ENCODE results near the gene ZMYM3.

ZMYM3 gene

DNA sequence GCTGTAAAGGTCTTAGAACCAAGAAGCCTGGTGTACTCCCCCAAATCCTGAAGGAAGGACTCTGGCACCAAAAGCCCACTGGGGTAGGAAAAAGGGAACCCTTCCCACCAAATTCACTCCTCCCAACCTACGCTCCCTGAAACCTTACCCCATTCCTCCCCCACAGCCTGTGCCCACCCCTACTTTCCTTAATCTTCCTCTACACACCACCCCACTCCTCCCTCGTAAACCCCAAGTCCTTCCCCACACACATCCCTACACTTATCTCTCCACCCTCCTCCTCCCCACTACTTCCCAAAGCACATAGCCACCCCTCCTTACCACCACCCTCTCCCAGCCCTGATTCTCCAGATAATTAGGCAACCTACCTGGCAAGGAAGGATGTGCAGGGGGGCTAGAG is 1.7 kb downstream of the ZMYM3 start:
- no peak overlapping the region; the same call in 1 of the 2 replicates for H3K4me3 ChIP-seq (ENCODE audit: low read length)
- H3K4me1 ChIP-seq (ENCODE audit: control insufficient read depth, insufficient read depth, low read length): no peaks in the 10 kb centered on the region
- DNase-seq (ENCODE audit: low read depth, low spot score): no peak
- no peaks in the 10 kb centered on the region for H3K27me3 ChIP-seq (ENCODE audit: control insufficient read depth, insufficient read depth, low read length)
- H3K9me3 ChIP-seq (ENCODE audit: control insufficient read depth, insufficient read depth, low read length): no peaks in the 10 kb centered on the region
- WGBS (ENCODE audit: insufficient coverage, insufficient read length): 100% methylated on average over 1 of the region's 2 CpGs
- no peak overlapping the region for H3K27ac ChIP-seq (ENCODE audit: low read length)
- peaks cover 27% of the 10 kb centered on the region for H3K36me3 ChIP-seq (ENCODE audit: control insufficient read depth, insufficient read depth, low read length)

DNA sequence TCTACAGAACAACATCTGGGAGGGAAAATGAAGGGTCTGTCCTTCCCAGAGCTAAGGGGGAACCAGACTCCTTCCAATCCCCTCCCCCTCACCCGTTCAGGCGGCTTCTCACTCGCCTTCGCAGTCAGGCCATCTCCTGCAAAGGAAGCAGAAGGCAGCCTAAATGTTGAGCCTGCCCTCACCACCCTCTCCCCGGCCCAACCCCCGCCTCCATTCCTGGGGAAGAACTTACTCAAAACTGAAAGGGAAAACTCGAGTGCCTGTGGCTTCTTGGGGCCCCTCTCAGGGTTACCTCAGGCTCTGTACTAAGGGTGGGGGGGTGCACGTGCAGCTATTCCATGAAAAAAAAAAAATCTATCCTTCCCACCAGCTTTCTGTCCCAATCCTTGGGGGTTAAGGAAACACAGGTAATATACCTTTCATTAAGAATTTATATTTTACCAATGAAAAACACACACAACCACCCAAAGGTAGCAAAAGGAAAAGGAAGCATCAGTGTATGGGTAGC is 2.4 kb downstream of the ZMYM3 start:
- H3K27me3 ChIP-seq (ENCODE audit: control insufficient read depth, insufficient read depth, low read length): no peaks in the 10 kb centered on the region
- H3K36me3 ChIP-seq (ENCODE audit: control insufficient read depth, insufficient read depth, low read length): peaks cover 29% of the 10 kb centered on the region
- no peak overlapping the region for H3K4me3 ChIP-seq (ENCODE audit: low read length)
- no peak overlapping the region for H3K27ac ChIP-seq (ENCODE audit: low read length)
- H3K4me1 ChIP-seq (ENCODE audit: control insufficient read depth, insufficient read depth, low read length): no peaks in the 10 kb centered on the region
- no CpG with 5 or more reads among the region's 8 CpGs for WGBS (ENCODE audit: insufficient coverage, insufficient read length)
- no peak for DNase-seq (ENCODE audit: low read depth, low spot score)
- no peaks in the 10 kb centered on the region for H3K9me3 ChIP-seq (ENCODE audit: control insufficient read depth, insufficient read depth, low read length)

DNA sequence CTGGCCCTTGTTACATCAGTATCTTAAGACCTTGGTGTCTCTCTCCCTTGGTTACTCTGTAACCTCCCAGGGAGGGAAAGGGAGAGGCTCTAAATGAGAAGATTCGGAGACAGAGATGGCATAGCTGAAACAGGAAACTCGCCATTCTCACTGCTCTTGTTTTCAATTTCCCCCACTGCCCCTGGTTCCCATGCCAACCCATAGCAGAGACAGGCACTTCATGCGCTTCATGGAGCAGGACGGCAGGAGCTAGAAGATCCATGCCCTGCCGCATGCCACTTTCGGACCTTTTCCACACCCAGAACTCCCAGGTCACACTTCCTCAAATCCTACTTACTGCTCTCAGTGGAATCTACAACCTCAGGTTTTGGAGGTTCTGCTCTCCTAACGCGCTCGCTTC is 3.1 kb downstream of the ZMYM3 start:
- Histone ChIP-seq H3K4me1 (ENCODE audit: control insufficient read depth, insufficient read depth, low read length) (no peaks in the 10 kb centered on the region), H3K27ac (ENCODE audit: low read length) (no peak overlapping the region), H3K4me3 (ENCODE audit: low read length) (no peak overlapping the region), H3K9me3 (ENCODE audit: control insufficient read depth, insufficient read depth, low read length) (no peaks in the 10 kb centered on the region), H3K36me3 (ENCODE audit: control insufficient read depth, insufficient read depth, low read length) (peaks cover 30% of the 10 kb centered on the region), H3K27me3 (ENCODE audit: control insufficient read depth, insufficient read depth, low read length) (no peaks in the 10 kb centered on the region)
- no peak for DNase-seq (ENCODE audit: low read depth, low spot score)
- WGBS (ENCODE audit: insufficient coverage, insufficient read length): no CpG with 5 or more reads among the region's 9 CpGs

DNA sequence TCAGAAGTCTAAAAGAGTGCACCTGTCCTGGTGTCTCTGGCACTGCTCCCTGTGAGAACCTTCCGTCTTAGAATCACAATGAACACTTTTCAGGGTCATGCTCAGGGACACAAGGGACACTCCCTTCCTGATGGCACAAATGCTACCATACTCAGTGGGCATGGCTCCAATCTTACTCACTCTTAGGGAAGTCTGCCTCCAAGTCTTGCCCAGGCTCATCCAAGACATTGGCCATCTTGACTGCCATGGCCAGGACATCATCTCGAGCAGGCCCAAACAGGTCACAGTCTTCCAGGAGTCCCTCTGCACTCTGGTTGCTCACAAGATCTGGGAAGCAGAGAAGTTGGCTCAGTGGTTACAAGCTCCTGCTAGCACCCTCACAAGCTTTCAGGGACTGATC is 8.8 kb downstream of the ZMYM3 start:
- no peaks in the 10 kb centered on the region for H3K9me3 ChIP-seq (ENCODE audit: control insufficient read depth, insufficient read depth, low read length)
- no peaks in the 10 kb centered on the region for H3K4me1 ChIP-seq (ENCODE audit: control insufficient read depth, insufficient read depth, low read length)
- peaks cover 53% of the 10 kb centered on the region for H3K36me3 ChIP-seq (ENCODE audit: control insufficient read depth, insufficient read depth, low read length)
- no peak overlapping the region for H3K27ac ChIP-seq (ENCODE audit: low read length)
- no CpG with 5 or more reads among the region's 2 CpGs for WGBS (ENCODE audit: insufficient coverage, insufficient read length)
- no peaks in the 10 kb centered on the region for H3K27me3 ChIP-seq (ENCODE audit: control insufficient read depth, insufficient read depth, low read length)
- H3K4me3 ChIP-seq (ENCODE audit: low read length): no peak overlapping the region
- no peak for DNase-seq (ENCODE audit: low read depth, low spot score)

DNA sequence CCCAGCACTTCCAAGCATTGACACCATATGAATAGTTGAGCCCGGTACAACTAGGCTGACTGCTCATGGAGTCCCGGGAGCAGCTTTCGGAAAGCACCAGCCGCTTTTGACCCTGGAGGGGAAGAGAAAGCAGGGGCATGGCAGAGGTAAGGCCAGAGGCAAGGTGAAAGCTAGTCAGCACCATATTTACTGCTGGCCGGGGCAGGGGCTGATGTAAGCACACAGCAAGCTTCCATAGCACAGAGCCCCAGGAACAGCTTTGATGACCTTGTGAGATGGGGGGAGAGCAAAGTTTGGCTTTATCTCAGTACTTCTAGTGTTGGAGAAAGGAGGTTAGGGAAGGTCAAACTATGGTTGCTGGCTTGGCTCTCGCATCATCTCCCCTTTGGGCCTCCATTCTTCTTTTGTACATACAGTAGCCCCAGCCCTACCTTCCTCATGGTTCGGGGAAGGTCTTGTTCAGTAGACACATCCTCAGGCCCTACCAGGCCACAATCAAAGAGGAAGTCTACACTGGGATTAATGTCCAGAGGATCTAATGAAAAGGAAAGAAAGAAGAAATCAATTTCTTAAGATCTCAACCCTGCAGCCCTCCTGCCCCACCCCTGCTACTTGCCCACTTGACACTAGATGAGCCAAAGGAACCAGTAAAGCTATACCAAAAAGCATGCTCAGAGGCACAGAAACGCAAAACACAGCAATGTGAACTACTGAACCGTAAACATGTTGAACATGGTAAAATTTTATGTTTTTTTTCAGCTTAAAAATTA is 9.4 kb downstream of the ZMYM3 start:
- Histone ChIP-seq H3K9me3 (ENCODE audit: control insufficient read depth, insufficient read depth, low read length) (no peaks in the 10 kb centered on the region), H3K36me3 (ENCODE audit: control insufficient read depth, insufficient read depth, low read length) (peaks cover 49% of the 10 kb centered on the region), H3K27me3 (ENCODE audit: control insufficient read depth, insufficient read depth, low read length) (no peaks in the 10 kb centered on the region), H3K4me3 (ENCODE audit: low read length) (no peak overlapping the region), H3K27ac (ENCODE audit: low read length) (no peak overlapping the region), H3K4me1 (ENCODE audit: control insufficient read depth, insufficient read depth, low read length) (no peaks in the 10 kb centered on the region)
- DNase-seq (ENCODE audit: low read depth, low spot score): no peak
- no CpG with 5 or more reads among the region's 9 CpGs for WGBS (ENCODE audit: insufficient coverage, insufficient read length)

DNA sequence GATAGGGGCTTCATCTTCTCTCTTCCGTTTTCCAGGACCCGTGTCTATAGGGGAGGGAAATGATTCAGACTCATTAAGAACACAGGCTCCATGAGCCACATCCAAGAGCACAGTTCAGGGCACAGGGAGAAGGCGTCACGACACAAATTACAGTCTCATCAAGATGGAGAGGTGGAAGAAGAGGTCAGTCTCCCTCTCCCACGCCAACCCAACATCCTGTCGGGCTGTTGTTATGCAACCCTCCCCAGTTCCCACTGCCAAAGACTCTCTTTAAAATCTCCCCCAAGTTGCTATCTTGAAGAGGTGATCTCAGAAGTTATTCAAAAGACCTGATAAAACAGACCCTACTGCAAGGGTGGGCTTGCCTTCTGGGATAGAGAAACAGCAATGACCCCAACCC is 12.6 kb downstream of the ZMYM3 start:
- Histone ChIP-seq H3K9me3 (ENCODE audit: control insufficient read depth, insufficient read depth, low read length) (no peaks in the 10 kb centered on the region), H3K27me3 (ENCODE audit: control insufficient read depth, insufficient read depth, low read length) (no peaks in the 10 kb centered on the region), H3K4me1 (ENCODE audit: control insufficient read depth, insufficient read depth, low read length) (no peaks in the 10 kb centered on the region), H3K36me3 (ENCODE audit: control insufficient read depth, insufficient read depth, low read length) (peaks cover 33% of the 10 kb centered on the region), H3K27ac (ENCODE audit: low read length) (no peak overlapping the region), H3K4me3 (ENCODE audit: low read length) (no peak overlapping the region)
- no CpG with 5 or more reads among the region's 6 CpGs for WGBS (ENCODE audit: insufficient coverage, insufficient read length)
- no peak for DNase-seq (ENCODE audit: low read depth, low spot score)

DNA sequence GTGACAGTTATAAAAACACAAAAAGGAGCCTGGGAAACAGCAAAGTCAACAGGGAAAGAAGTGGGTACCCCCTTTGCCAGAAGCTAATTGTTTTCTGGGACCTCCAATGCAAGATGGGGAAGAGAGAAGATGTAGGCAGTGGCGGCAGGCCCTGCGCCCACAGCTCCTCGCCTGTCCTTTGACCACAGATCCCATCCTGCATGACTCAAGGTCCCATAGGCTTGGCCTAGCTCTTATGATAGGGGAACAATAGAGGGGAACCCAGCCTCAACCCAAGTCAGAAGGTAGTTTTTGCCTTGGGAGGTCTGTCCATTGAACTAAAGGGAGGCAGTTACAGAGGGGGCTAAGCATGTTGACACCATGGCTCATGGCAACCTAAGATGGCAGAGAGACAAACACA is 14.2 kb downstream of the ZMYM3 start:
- WGBS (ENCODE audit: insufficient coverage, insufficient read length): no CpG with 5 or more reads among the region's 3 CpGs
- no peak for DNase-seq (ENCODE audit: low read depth, low spot score)
- H3K36me3 ChIP-seq (ENCODE audit: control insufficient read depth, insufficient read depth, low read length): peaks cover 23% of the 10 kb centered on the region; the same call in 1 of the 2 replicates
- no peak overlapping the region for H3K4me3 ChIP-seq (ENCODE audit: low read length)
- H3K9me3 ChIP-seq (ENCODE audit: control insufficient read depth, insufficient read depth, low read length): no peaks in the 10 kb centered on the region
- no peaks in the 10 kb centered on the region for H3K4me1 ChIP-seq (ENCODE audit: control insufficient read depth, insufficient read depth, low read length)
- H3K27ac ChIP-seq (ENCODE audit: low read length): no peak overlapping the region
- H3K27me3 ChIP-seq (ENCODE audit: control insufficient read depth, insufficient read depth, low read length): no peaks in the 10 kb centered on the region

DNA sequence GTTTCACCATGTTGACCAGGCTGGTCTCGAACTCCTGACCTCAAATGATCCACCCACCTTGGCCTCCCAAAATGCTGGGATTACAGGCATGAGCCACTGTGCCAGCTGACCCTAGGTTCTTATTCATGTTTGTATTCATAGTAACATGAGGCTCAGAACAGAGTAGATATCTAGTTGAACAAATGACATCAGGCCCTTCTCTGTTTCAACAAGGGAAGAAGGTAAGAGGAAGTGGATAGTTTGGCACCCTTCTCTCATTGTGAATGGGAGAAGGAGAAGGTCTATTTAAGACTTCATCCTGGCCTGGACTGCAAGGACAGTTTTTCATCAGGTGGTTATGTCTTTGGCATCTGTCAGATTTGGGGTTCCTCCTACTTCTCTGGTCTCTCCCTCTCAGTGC is 17.1 kb downstream of the ZMYM3 start:
- DNase-seq (ENCODE audit: low read depth, low spot score): no peak
- no peaks in the 10 kb centered on the region for H3K4me1 ChIP-seq (ENCODE audit: control insufficient read depth, insufficient read depth, low read length)
- H3K36me3 ChIP-seq (ENCODE audit: control insufficient read depth, insufficient read depth, low read length): peaks cover 5% of the 10 kb centered on the region; the same call in 1 of the 2 replicates
- WGBS (ENCODE audit: insufficient coverage, insufficient read length): no CpG with 5 or more reads among the region's 1 CpG
- no peaks in the 10 kb centered on the region for H3K9me3 ChIP-seq (ENCODE audit: control insufficient read depth, insufficient read depth, low read length)
- no peak overlapping the region for H3K27ac ChIP-seq (ENCODE audit: low read length)
- H3K4me3 ChIP-seq (ENCODE audit: low read length): no peak overlapping the region
- no peaks in the 10 kb centered on the region for H3K27me3 ChIP-seq (ENCODE audit: control insufficient read depth, insufficient read depth, low read length)

DNA sequence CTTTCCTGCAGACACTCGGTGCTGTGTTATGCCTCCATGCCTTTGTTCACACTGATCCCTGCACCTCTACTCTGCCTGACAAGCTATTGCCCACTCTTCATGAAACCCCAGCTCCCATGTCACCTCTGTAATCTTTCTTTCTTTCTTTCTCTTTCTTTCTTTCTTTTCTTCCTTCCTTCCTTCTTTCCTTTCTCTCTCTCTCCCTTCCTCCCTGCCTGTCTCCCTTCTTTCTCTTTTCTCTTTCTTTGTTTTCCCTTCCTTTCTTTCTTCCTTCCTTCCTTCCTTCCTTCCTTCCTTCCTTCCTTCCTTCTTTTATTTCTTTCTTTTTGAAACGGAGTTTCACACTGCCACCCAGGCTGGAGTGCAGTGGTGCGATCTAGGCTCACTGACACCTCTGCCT is 18.5 kb downstream of the ZMYM3 start:
- H3K4me3 ChIP-seq (ENCODE audit: low read length): no peak overlapping the region
- no CpG with 5 or more reads among the region's 3 CpGs for WGBS (ENCODE audit: insufficient coverage, insufficient read length)
- H3K9me3 ChIP-seq (ENCODE audit: control insufficient read depth, insufficient read depth, low read length): no peaks in the 10 kb centered on the region

DNA sequence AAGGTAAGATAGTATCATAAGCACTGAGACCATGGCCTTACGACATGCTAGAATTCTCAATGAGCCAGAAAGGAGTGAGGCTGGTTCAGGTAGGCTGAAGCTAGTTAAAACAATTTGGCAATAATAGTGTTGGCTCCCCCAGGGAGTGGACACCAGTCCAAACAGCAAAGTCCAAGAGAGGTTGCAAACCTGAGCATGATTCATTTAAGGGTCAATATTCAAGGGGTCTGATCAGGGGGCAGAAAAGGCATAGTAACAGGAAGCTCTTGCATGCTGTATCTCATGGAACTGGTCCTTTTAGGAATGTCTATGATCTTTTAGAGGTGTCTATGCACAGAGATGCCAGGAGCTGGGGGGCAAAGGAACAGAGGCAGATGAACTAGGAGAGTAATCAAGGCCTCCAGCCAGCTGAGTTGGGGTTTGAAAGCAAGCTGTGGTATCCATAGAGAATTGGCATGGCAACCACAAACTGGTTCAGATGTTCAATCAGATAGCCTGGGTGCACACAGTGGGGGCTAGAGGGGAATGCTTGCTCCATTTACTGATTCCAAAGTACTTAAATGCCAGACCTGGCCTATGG is 25.8 kb downstream of the ZMYM3 start:
- WGBS (ENCODE audit: insufficient coverage, insufficient read length): no CpG with 5 or more reads among the region's 1 CpG
- H3K4me3 ChIP-seq (ENCODE audit: low read length): no peak overlapping the region
- no peak for DNase-seq (ENCODE audit: low read depth, low spot score)
- H3K4me1 ChIP-seq (ENCODE audit: control insufficient read depth, insufficient read depth, low read length): no peaks in the 10 kb centered on the region; the same call in none of the 2 replicates
- no peak overlapping the region for H3K27ac ChIP-seq (ENCODE audit: low read length)
- no peaks in the 10 kb centered on the region for H3K27me3 ChIP-seq (ENCODE audit: control insufficient read depth, insufficient read depth, low read length)
- no peaks in the 10 kb centered on the region for H3K36me3 ChIP-seq (ENCODE audit: control insufficient read depth, insufficient read depth, low read length)
- no peaks in the 10 kb centered on the region for H3K9me3 ChIP-seq (ENCODE audit: control insufficient read depth, insufficient read depth, low read length)

More for the DNA sequence above, 18.5 kb downstream of the ZMYM3 start:
- no peak for DNase-seq (ENCODE audit: low read depth, low spot score)
- no peaks in the 10 kb centered on the region; the same call in 1 of the 2 replicates for H3K4me1 ChIP-seq (ENCODE audit: control insufficient read depth, insufficient read depth, low read length)
- H3K27me3 ChIP-seq (ENCODE audit: control insufficient read depth, insufficient read depth, low read length): no peaks in the 10 kb centered on the region
- H3K27ac ChIP-seq (ENCODE audit: low read length): no peak overlapping the region
- H3K36me3 ChIP-seq (ENCODE audit: control insufficient read depth, insufficient read depth, low read length): no peaks in the 10 kb centered on the region

Measured in iPS DF 6.9 (cell line).